ENCODE results near the gene PHOSPHO2.

Gene PHOSPHO2, protein sequence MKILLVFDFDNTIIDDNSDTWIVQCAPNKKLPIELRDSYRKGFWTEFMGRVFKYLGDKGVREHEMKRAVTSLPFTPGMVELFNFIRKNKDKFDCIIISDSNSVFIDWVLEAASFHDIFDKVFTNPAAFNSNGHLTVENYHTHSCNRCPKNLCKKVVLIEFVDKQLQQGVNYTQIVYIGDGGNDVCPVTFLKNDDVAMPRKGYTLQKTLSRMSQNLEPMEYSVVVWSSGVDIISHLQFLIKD

GRCh38 chr2:169694113-169694893 is at the start of gene PHOSPHO2, which contains the start of gene CFAP210:
TSS of gene PHOSPHO2 (plus strand) at chr2:169694469. CDS start at chr2:169700972, 6,503 bp downstream.
TSS of gene CFAP210 (minus strand) at chr2:169694405. CDS start at chr2:169694327, 78 bp downstream.
- DNase-seq (ENCODE audit: low spot score): peak; percentile 98

GRCh38 chr2:169647496-169647895 is 46.8 kb upstream of the PHOSPHO2 start:
- no peak for DNase-seq (ENCODE audit: low spot score)

DNA sequence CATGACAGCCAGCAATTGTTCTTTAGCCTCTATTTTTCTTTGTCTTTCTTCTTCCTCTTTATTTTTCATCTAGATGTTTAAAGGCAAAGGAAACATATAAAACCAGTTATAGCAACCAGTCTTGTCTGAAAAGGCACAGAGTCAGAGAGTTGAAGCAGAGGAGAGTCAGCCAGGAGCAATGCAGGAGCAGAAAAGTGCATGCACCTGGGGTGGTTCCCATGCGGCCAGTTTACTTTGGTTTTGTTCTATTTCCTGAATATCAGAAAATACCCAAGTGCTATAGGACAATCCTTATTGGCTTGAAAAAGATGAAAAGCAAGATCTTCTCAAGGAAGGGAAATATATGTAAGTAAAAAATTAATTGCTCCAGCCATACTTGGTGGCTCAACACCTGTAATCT is 45.0 kb upstream of the PHOSPHO2 start:
- no peak for DNase-seq (ENCODE audit: low spot score)

DNA sequence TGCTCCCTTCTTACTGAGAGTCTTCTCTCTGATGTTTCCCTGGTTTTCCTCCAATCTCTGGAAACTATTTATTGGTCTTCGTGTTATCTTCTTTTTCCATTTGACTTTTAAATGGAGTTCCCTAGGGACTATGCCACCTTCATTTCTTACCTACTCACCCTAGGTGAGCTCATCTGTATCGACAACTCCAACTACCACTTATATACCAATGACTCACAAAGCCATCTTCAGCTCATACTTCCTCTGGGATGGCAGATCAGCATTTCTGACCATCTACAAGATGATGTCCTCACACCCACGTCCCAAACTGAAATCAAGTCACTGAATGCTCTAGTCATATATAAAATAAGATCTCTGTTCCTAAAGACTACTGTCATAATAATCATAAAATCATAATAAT is 40.6 kb upstream of the PHOSPHO2 start:
- no peak for DNase-seq (ENCODE audit: low spot score)

GRCh38 chr2:169656164-169656563 is 38.1 kb upstream of the PHOSPHO2 start:
- no peak for DNase-seq (ENCODE audit: low spot score)

DNA sequence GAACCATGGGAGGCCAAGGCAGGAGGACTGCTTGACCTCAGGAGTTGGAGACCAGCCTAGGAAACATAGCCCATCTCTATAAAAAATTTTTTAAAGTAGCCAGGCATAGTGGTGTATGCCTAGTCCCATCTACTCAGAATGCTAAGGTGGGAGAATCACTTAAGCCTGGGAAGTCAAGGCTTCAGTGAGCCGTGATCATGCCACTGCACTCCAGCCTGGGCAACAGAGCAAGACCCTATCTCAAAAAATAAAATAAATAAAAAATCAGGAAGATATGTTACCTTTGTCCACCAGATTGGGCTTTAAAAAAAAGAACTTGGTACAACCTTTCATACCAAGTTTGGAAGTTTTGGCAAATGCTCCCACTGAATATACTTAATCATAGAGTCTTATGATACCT is 35.4 kb upstream of the PHOSPHO2 start:
- no peak for DNase-seq (ENCODE audit: low spot score)

DNA sequence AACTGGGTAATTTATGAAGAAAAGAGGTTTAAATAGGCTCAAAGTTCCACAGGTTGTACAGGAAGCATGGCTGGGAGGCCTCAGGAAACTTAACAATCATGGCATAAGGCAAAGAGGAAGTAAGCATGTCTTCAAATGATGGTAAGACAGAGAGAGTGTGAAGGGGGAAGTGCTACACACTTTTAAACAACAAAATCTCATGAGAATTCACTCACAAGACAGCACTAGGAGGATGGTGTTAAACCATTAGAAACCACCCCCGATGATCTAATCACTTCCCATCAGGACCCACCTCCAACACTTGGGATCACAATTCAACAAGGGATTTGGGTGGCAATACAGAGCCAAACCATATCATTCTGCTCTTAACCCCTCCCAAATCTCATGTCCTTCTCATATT is 34.9 kb upstream of the PHOSPHO2 start:
- DNase-seq (ENCODE audit: low spot score): no peak

DNA sequence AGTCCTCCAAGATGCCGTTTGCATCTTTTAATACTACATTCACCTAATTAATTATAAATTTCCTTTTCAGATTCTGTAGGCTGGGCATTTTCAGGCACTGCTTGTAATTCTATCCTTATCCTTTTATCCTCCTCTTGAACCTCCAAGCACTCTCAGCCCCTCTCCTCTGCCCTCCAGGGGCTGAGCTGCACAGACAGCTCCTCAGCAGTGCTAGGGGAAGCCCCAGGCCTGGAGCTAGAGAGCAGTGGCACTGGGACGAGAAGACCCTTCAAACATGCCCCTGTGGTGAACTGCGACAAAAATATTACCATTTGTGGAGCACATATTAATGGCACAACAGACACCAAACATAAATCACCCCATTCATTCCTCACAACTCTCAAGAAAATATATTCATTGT is 33.0 kb upstream of the PHOSPHO2 start:
- no peak for DNase-seq (ENCODE audit: low spot score)

GRCh38 chr2:169662744-169663143 is 31.5 kb upstream of the PHOSPHO2 start:
- DNase-seq (ENCODE audit: low spot score): no peak

DNA sequence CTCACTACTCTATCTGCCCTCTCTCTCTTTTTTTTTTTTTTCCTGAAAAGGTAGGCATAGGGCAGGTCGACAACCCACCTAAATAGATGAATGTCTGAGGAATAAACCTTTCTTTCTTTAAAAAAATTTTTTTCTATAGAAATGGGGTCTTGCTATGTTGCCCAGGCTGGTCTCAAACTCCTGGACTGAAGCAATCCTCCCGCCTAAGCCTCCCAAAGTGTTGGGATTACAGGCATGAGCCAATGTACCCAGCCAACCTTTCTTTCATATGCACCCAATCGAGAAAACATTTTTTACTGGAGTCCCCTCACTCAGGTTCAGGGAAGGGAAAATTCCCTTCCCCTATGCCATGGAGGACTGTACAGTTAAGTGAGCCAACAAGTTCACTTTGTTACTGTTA is 31.0 kb upstream of the PHOSPHO2 start:
- no peak for DNase-seq (ENCODE audit: low spot score)

- DNase-seq (ENCODE audit: low spot score): no peak
Observed at GRCh38 chr2:169664600-169664977, 29.7 kb upstream of the PHOSPHO2 start.

GRCh38 chr2:169664978-169665930 is 29.0 kb upstream of the PHOSPHO2 start:
- no peak for DNase-seq (ENCODE audit: low spot score)

GRCh38 chr2:169667583-169667982 is 26.7 kb upstream of the PHOSPHO2 start:
- DNase-seq (ENCODE audit: low spot score): no peak

DNA sequence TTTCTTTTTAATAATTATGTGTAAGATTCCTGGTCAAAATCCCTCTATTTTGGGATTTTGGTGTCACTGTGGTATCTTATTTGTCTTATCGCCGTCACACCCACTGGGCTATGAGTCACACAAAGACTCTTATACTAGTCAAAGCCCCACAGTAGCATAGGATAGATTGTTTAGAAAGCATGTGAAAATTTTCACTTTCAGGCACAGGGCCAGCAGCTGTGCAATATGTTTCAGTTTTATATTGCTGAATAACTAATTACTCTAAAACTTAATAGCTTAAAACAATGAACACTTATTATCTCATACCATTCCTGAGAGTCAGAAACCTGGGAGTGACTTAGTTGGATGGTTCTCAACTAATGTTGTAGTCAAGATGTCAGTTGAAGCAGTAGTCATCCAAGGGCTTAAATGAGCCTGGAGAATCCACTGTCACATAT is 24.0 kb upstream of the PHOSPHO2 start:
- DNase-seq (ENCODE audit: low spot score): no peak

DNA sequence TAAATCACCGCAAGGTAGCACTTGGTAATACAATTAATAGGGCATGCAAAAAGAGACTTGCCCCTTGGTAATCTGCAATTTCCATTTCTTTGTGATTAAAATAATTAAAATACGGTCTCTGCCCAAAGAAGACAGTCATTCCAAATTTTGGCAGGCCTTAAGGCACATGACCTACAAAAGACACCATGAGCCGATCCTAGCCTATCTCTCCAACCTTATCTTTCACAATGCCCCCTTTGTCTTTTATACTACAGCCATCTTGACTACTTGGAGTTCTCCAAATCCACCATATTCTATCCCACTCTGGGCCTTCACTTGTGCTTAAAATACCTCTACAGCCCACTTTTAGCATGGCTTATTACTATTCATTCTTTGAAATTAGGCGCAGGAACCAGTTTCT is 23.3 kb upstream of the PHOSPHO2 start:
- no peak for DNase-seq (ENCODE audit: low spot score)

DNA sequence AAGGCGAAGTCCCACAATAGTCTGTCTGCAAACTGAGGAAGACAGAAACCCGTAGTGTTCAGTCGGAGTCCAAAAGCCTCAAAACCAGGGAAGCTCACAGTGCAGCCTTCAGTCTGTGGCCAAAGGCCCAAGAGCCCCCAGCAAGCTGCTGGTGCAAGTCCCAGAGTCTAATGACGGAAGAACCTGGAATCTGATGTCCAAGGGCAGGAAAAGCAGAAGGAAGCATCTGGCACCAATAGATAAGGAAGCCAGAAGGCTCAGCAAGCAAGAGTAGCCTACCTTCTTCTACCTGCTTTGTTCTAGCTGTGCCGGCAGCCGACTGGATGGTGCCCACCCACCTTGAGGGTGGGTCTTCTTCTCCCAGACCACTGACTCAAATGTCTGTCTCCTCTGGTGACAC is 21.9 kb upstream of the PHOSPHO2 start:
- no peak for DNase-seq (ENCODE audit: low spot score)

DNA sequence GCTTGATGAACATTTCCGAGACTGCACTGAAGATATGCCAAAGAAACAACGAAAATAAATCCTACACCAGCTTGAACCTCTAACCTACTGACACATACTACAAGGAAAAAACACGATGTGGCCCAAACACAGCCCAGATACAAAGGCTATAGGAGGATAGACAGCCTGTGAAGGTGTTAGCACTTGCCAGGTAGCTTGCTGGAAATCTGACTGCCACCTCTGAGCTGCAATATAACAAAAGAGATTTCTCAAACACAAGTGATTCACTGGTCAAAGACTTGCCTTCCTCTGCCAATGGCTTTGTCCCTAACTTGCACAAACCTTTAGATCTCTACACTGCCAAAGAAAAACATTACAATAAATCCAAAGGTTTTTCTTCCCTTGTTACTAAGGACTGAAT is 21.2 kb upstream of the PHOSPHO2 start:
- no peak for DNase-seq (ENCODE audit: low spot score)

GRCh38 chr2:169673921-169674320 is 20.3 kb upstream of the PHOSPHO2 start:
- DNase-seq (ENCODE audit: low spot score): no peak

GRCh38 chr2:169676357-169676756 is 17.9 kb upstream of the PHOSPHO2 start:
- no peak for DNase-seq (ENCODE audit: low spot score)

GRCh38 chr2:169676850-169677249 is 17.4 kb upstream of the PHOSPHO2 start:
- no peak for DNase-seq (ENCODE audit: low spot score)

GRCh38 chr2:169683054-169683424 is 11.2 kb upstream of the PHOSPHO2 start:
- no peak for DNase-seq (ENCODE audit: low spot score)

GRCh38 chr2:169683425-169684134 is 10.7 kb upstream of the PHOSPHO2 start:
- DNase-seq (ENCODE audit: low spot score): no peak

Measured in cerebellar cortex (tissue), 1 donor.